ENCODE results near the gene MVB12B.

MVB12B gene

GRCh38 chr9:126432659-126433058 is 106.0 kb downstream of the MVB12B start:
- TF ChIP-seq CTCF (IDR thresholded peaks at IDR 0.05) = no peak
- TF ChIP-seq ZFX (IDR thresholded peaks at IDR 0.05; ENCODE audit: borderline replicate concordance) = no peak
- H3K27ac ChIP-seq = no peak overlapping the region

- no peak overlapping the region for H3K27ac ChIP-seq
- TF ChIP-seq CTCF (IDR thresholded peaks at IDR 0.05) (no peak), ZFX (IDR thresholded peaks at IDR 0.05; ENCODE audit: borderline replicate concordance) (no peak)
Observed at GRCh38 chr9:126435105-126435504, 108.5 kb downstream of the MVB12B start.

GRCh38 chr9:126435626-126436025 is 109.0 kb downstream of the MVB12B start:
- H3K27ac ChIP-seq = no peak overlapping the region
- TF ChIP-seq ZFX (IDR thresholded peaks at IDR 0.05; ENCODE audit: borderline replicate concordance) (no peak), CTCF (IDR thresholded peaks at IDR 0.05) (no peak)

GRCh38 chr9:126436545-126437267 is 110.1 kb downstream of the MVB12B start:
- TF ChIP-seq CTCF (IDR thresholded peaks at IDR 0.05) = no peak
- no peak for TF ChIP-seq ZFX (IDR thresholded peaks at IDR 0.05; ENCODE audit: borderline replicate concordance)
- no peak overlapping the region for H3K27ac ChIP-seq

- no peak overlapping the region for H3K27ac ChIP-seq
- TF ChIP-seq ZFX (IDR thresholded peaks at IDR 0.05; ENCODE audit: borderline replicate concordance) (no peak), CTCF (IDR thresholded peaks at IDR 0.05) (no peak)
Observed at GRCh38 chr9:126437268-126437666, 110.6 kb downstream of the MVB12B start.

- TF ChIP-seq ZFX (IDR thresholded peaks at IDR 0.05; ENCODE audit: borderline replicate concordance) = no peak
- no peak for TF ChIP-seq CTCF (IDR thresholded peaks at IDR 0.05)
- H3K27ac ChIP-seq = no peak overlapping the region
Observed at GRCh38 chr9:126437701-126438100, 111.1 kb downstream of the MVB12B start.

- no peak overlapping the region for H3K27ac ChIP-seq
- TF ChIP-seq CTCF (IDR thresholded peaks at IDR 0.05) = no peak
- TF ChIP-seq ZFX (IDR thresholded peaks at IDR 0.05; ENCODE audit: borderline replicate concordance) = no peak
Observed at GRCh38 chr9:126438741-126439401, 112.2 kb downstream of the MVB12B start.

Measured in 22Rv1 (cell line).